ENCODE results near the gene MEGF6. TPM values are rescaled to one million over a fixed set of nuclear protein-coding genes. Genes with fewer than 3 reads are reported as not detected.
A peak's percentile ranks its signal among the peaks of the same experiment; 100 is the strongest.

The MEGF6 gene
- total and polyA plus RNA-seq, 2 of the 8 experiments (the other 6 are each of a cell fraction or from before 2014, with no cell fraction given) = 4.1 to 14.8 TPM

GRCh38 chr1:3652548-3653285 is 41.4 kb upstream of the MEGF6 start:
- CTCF ChIA-PET (ENCODE audit: partially characterized antibody) = interaction anchor here (0.9 to 2.5 kb wide), 9 partner anchors 9 to 134 kb away, joined by 3 to 16 read pairs (median 6); no protein-coding TSS in a partner anchor
- Histone ChIP-seq H3K79me2 (ENCODE audit: control insufficient read depth in 1 of 2, insufficient read depth in 2 of 2, low read length in 2 of 2) (peaks cover 0 to 9% of the 10 kb centered on the region in 2 experiments; a peak in 1 of 4 replicates), H3K27ac (ENCODE audit: low read depth, low read length) (no peak overlapping the region), H3K23ac (ENCODE audit: insufficient read length) (no peak overlapping the region), H3K9me3 (ENCODE audit: insufficient read depth in 2 of 2, low read depth in 1 of 2, low read length in 1 of 2) (no peaks in the 10 kb centered on the region), H3K9ac (replicated peaks in 1 of 4; ENCODE audit: extremely low read depth in 1 of 4, low read depth in 3 of 4, low read length in 3 of 4) (peak overlapping the region in 1 of 4 experiments; percentile 44; a peak in 1 of 7 replicates), H3K79me1 (ENCODE audit: low read depth, low read length) (peaks cover 3% of the 10 kb centered on the region; the same call in 1 of the 2 replicates), H4K8ac (ENCODE audit: extremely low read depth, insufficient read depth, low read length) (0 out of 2 replicates have a peak overlapping the region, but pooled peaks have one; percentile 15), H3K14ac (ENCODE audit: insufficient read length) (no peak overlapping the region), H3K4ac (replicated peaks; ENCODE audit: insufficient read length, low read depth, low read length) (no peak overlapping the region), H2BK15ac (ENCODE audit: low read length) (no peak overlapping the region), H3K4me2 (ENCODE audit: insufficient read depth in 1 of 2, low read depth in 2 of 2, low read length in 2 of 2) (peak overlapping the region; percentile 77 to 81), H3K27me3 (replicated peaks in 1 of 4; ENCODE audit: control insufficient read depth in 3 of 4, extremely low read depth in 1 of 4, insufficient read depth in 3 of 4, low read length in 3 of 4) (peaks cover 46 to 71% (median 65%) of the 10 kb centered on the region in 4 experiments), H4K5ac (ENCODE audit: insufficient read length, low read depth, low read length) (no peak overlapping the region), H4K20me1 (replicated peaks in 1 of 2; ENCODE audit: control insufficient read depth in 1 of 2, insufficient read depth in 2 of 2, low read length in 2 of 2) (peaks cover 0 to 4% of the 10 kb centered on the region in 2 experiments), H3K18ac (ENCODE audit: extremely low read depth, low read length) (no peak overlapping the region; the same call in 1 of the 2 replicates), H2BK12ac (ENCODE audit: low read depth, low read length) (peak overlapping the region; percentile 68; the same call in 1 of the 2 replicates), H2BK5ac (ENCODE audit: low read depth, low read length) (no peak overlapping the region), H2AK5ac (ENCODE audit: low read depth, low read length) (no peak overlapping the region), H2BK120ac (replicated peaks; ENCODE audit: low read depth, low read length) (no peak overlapping the region), H3K4me3 (ENCODE audit: extremely low read depth in 1 of 4, insufficient read depth in 2 of 4, low read depth in 3 of 4, low read length in 4 of 4) (peak overlapping the region; percentile 51 to 97 (median 58)), H3K23me2 (ENCODE audit: low read depth, low read length) (peaks cover 20% of the 10 kb centered on the region; the same call in 1 of the 2 replicates), H2BK20ac (ENCODE audit: low read length) (no peak overlapping the region), H3K4me1 (replicated peaks in 1 of 4; ENCODE audit: control insufficient read depth in 3 of 4, insufficient read depth in 4 of 4, low read length in 3 of 4) (peaks cover 0 to 21% (median 4%) of the 10 kb centered on the region in 4 experiments; a peak in 5 of 7 replicates), H3K56ac (replicated peaks; ENCODE audit: insufficient read length, low read depth, low read length) (no peak overlapping the region), H3K36me3 (ENCODE audit: control insufficient read depth in 2 of 4, insufficient read depth in 4 of 4, low read length in 3 of 4) (peaks cover 0 to 9% (median 0%) of the 10 kb centered on the region in 4 experiments; a peak in 1 of 8 replicates), H4K91ac (replicated peaks; ENCODE audit: insufficient read length, low read length) (no peak overlapping the region), H2AFZ (ENCODE audit: low read length) (no peak overlapping the region; the same call in 1 of the 2 replicates)
- 5% methylated on average over 41 of the region's 68 CpGs; no CpG with 5 or more reads in 1 of the 2 experiments for WGBS, 2 experiments (ENCODE audit: extremely low coverage in 1 of 2, insufficient coverage in 1 of 2, insufficient read length in 1 of 2, insufficient replicate concordance in 2 of 2, low coverage in 1 of 2, low lambda C conversion rate in 2 of 2, missing lambda C conversion rate in 1 of 2)
- peak in 1 of 2 experiments; percentile 75 for DNase-seq (ENCODE audit: low read depth in 1 of 2, low spot score in 2 of 2)
- FAIRE-seq = no peak
- POLR2A ChIA-PET (ENCODE audit: partially characterized antibody) = interaction anchor here (1.3 to 1.5 kb wide), 2 partner anchors 16 to 265 kb away, joined by 3 read pairs; no protein-coding TSS in a partner anchor
- TF ChIP-seq RBBP5 (IDR thresholded peaks at IDR 0.05; ENCODE audit: borderline replicate concordance, low read depth, low read length) = 0 out of 2 replicates have a peak, but pooled peaks have one; percentile 22
- peak; percentile 82 for TF ChIP-seq CHD2 (IDR thresholded peaks at IDR 0.05; ENCODE audit: low read length)
- peak; percentile 62 for TF ChIP-seq SUZ12 (IDR thresholded peaks at IDR 0.05; ENCODE audit: low read length)
- TF ChIP-seq NRF1 (IDR thresholded peaks at IDR 0.05; ENCODE audit: low read depth, low read length) = no peak
- TF ChIP-seq HDAC6 (IDR thresholded peaks at IDR 0.05; ENCODE audit: low read depth, low read length) = no peak
- TF ChIP-seq KDM4A (IDR thresholded peaks at IDR 0.05; ENCODE audit: low read depth, low read length, severe bottlenecking) = peak; percentile 74

Data from H1 (cell line).